ENCODE measurements around the gene RASGEF1B. TPM values are rescaled to one million over a fixed set of nuclear protein-coding genes. Genes with fewer than 3 reads are reported as not detected.

Gene RASGEF1B
- total and polyA plus RNA-seq, 9 of the 15 experiments (the other 6 are each of a cell fraction or from before 2014, with no cell fraction given): 0.04 to 0.57 (median 0.22) TPM

- Histone ChIP-seq H3K27me3 (ENCODE audit: control insufficient read depth in 2 of 2, insufficient read depth in 2 of 2, low read length in 2 of 2) (no peaks in the 10 kb centered on the region), H3K4me1 (replicated peaks in 1 of 2; ENCODE audit: control insufficient read depth in 2 of 2, insufficient read depth in 2 of 2, low read length in 2 of 2) (no peaks in the 10 kb centered on the region; a peak in 1 of 5 replicates), H3K27ac (ENCODE audit: extremely low read depth, low read depth, low read length) (no peak overlapping the region), H3K9ac (ENCODE audit: insufficient read depth in 1 of 2, low read depth in 2 of 2, low read length in 2 of 2) (no peak overlapping the region), H3K9me3 (replicated peaks; ENCODE audit: control insufficient read depth, insufficient read depth, low read depth, low read length) (no peaks in the 10 kb centered on the region), H2AFZ (ENCODE audit: low read depth, low read length) (no peak overlapping the region), H3K36me3 (ENCODE audit: control insufficient read depth, insufficient read depth, low read length) (no peaks in the 10 kb centered on the region), H3K4me3 (no peak overlapping the region), H3K79me2 (ENCODE audit: control insufficient read depth, insufficient read depth, low read length) (no peaks in the 10 kb centered on the region), H4K20me1 (replicated peaks; ENCODE audit: control insufficient read depth, insufficient read depth, low read length) (no peaks in the 10 kb centered on the region), H3K9me1 (ENCODE audit: control insufficient read depth, insufficient read depth, low read length) (no peaks in the 10 kb centered on the region), H3K4me2 (ENCODE audit: insufficient read depth, low read length) (no peak overlapping the region)
- intact Hi-C loops (cut with micrococcal nuclease) (no loop called here), in situ Hi-C loops (cut with MboI) (no loop called here)
- ChIA-PET POLR2A (interaction anchor here (0.9 kb wide), 1 partner anchor 21 kb away, joined by 4 read pairs; no protein-coding TSS in a partner anchor), CTCF (ENCODE audit: low intra/inter-chr PET ratio) (no interaction called here)
- BruUV-seq (replicated peaks): no TSS peak
- 31% methylated on average over 4 of the region's 4 CpGs for WGBS (ENCODE audit: insufficient coverage, low coverage, missing lambda C conversion rate)
- FAIRE-seq (peak; percentile 46), DNase-seq (ENCODE audit: extremely low read depth in 1 of 4, low spot score in 3 of 4) (no peak), ATAC-seq (no peak)
- no peak for TF ChIP-seq VEZF1 (CRISPR knock-in tag; IDR thresholded peaks at IDR 0.05)
- TF ChIP-seq ZNF511 (CRISPR knock-in tag; IDR thresholded peaks at IDR 0.05): no peak
- TF ChIP-seq NR2C1 (IDR thresholded peaks at IDR 0.05): peak; percentile 85
- peak; percentile 90 for TF ChIP-seq NR2C1 (tag; IDR thresholded peaks at IDR 0.05)
- no peak for TF ChIP-seq ZNF764 (CRISPR knock-in tag; IDR thresholded peaks at IDR 0.05; ENCODE audit: low read depth)
- TF ChIP-seq ZFP1 (CRISPR knock-in tag; IDR thresholded peaks at IDR 0.05): no peak
- no peak for TF ChIP-seq ZNF561 (CRISPR knock-in tag; conservative IDR thresholded peaks at IDR 0.05)
- no peak for TF ChIP-seq MTF1 (CRISPR knock-in tag; IDR thresholded peaks at IDR 0.05; ENCODE audit: borderline replicate concordance)
- no peak for TF ChIP-seq MYC (IDR thresholded peaks at IDR 0.05; ENCODE audit: low read depth, low read length)
- TF ChIP-seq MYC (CRISPR knock-in tag; IDR thresholded peaks at IDR 0.05; ENCODE audit: borderline replicate concordance, low read depth): no peak
- 0 out of 2 replicates have a peak, but pooled peaks have one; percentile 10 for TF ChIP-seq CBFA2T3 (IDR thresholded peaks at IDR 0.05)
- TF ChIP-seq, protein P1, sequence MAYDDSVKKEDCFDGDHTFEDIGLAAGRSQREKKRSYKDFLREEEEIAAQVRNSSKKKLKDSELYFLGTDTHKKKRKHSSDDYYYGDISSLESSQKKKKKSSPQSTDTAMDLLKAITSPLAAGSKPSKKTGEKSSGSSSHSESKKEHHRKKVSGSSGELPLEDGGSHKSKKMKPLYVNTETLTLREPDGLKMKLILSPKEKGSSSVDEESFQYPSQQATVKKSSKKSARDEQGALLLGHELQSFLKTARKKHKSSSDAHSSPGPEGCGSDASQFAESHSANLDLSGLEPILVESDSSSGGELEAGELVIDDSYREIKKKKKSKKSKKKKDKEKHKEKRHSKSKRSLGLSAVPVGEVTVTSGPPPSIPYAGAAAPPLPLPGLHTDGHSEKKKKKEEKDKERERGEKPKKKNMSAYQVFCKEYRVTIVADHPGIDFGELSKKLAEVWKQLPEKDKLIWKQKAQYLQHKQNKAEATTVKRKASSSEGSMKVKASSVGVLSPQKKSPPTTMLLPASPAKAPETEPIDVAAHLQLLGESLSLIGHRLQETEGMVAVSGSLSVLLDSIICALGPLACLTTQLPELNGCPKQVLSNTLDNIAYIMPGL (CRISPR knock-in tag; IDR thresholded peaks at IDR 0.05): no peak
- TF ChIP-seq KDM4B (IDR thresholded peaks at IDR 0.05; ENCODE audit: borderline replicate concordance in 2 of 2, low read depth in 1 of 2): no peak
- TF ChIP-seq MTA1 (IDR thresholded peaks at IDR 0.05; ENCODE audit: borderline replicate concordance): no peak
- TF ChIP-seq RFX1 (IDR thresholded peaks at IDR 0.05): no peak
- TF ChIP-seq HMG20B (CRISPR knock-in tag; IDR thresholded peaks at IDR 0.05): no peak
- no peak for TF ChIP-seq NR2C2 (CRISPR knock-in tag; IDR thresholded peaks at IDR 0.05)
- TF ChIP-seq NR2C2 (tag; IDR thresholded peaks at IDR 0.05): peak; percentile 48; the same call in 1 of the 2 replicates
- no peak for TF ChIP-seq CBX8 (IDR thresholded peaks at IDR 0.05; ENCODE audit: borderline replicate concordance, extremely low read depth, low read depth, low read length, poor library complexity, severe bottlenecking)
- TF ChIP-seq SMARCC2 (IDR thresholded peaks at IDR 0.05; ENCODE audit: low read depth): no peak
- TF ChIP-seq ZNF76 (CRISPR knock-in tag; IDR thresholded peaks at IDR 0.05; ENCODE audit: borderline replicate concordance): no peak
These were observed 29.1 kb downstream of the RASGEF1B start for GRCh38 chr4:81442484-81443085.

Measured in K562 (cell line).